OCI-LY1 (cell line): ENCODE measurements around the gene XPO4.
"Not testable (repeated sequence)": the region's sequence is repeated elsewhere in the genome, so short reads cannot be mapped to it uniquely, and the experiment has no call there.

Source experiments
- H2AFZ ChIP-seq: fragments of 200-600 bp; sonication (generic), shearing (Covaris generic); 2 replicates; pipeline ENCODE4 v1.6.0; 2014; ENCODE audit warnings: antibody characterized with exemption, mild to moderate bottlenecking, low read length
- H3F3A ChIP-seq: fragments of 200-600 bp; sonication (generic), shearing (Covaris generic); 2 replicates; pipeline ENCODE4 v1.6.0; 2014; ENCODE audit warnings: mild to moderate bottlenecking, antibody characterized with exemption, low read length, moderate library complexity; ENCODE audit not compliant: insufficient read depth
- H3K27ac ChIP-seq: fragments of 200-600 bp; sonication (generic); 2 replicates; pipeline ENCODE4 v1.5.1; 2014; ENCODE audit warnings: low read length, mixed run types, mild to moderate bottlenecking, low read depth; ENCODE audit not compliant: poor library complexity, severe bottlenecking
- H3K27me3 ChIP-seq: fragments of 200-600 bp; sonication (generic); 2 replicates; pipeline ENCODE4 v1.6.0; 2014; ENCODE audit warnings: antibody characterized with exemption, mild to moderate bottlenecking, low read length, moderate library complexity; ENCODE audit not compliant: insufficient read depth
- H3K36me3 ChIP-seq: fragments of 200-600 bp; sonication (generic); 2 replicates; pipeline ENCODE4 v1.6.1; 2014; ENCODE audit warnings: mild to moderate bottlenecking, antibody characterized with exemption, low read length, moderate library complexity, mixed read lengths; ENCODE audit not compliant: insufficient read depth
- H3K4me1 ChIP-seq: fragments of 200-600 bp; sonication (generic); 2 replicates; pipeline ENCODE4 v1.5.1; 2014; ENCODE audit warnings: mild to moderate bottlenecking, low read length, moderate library complexity; ENCODE audit not compliant: insufficient read depth, severe bottlenecking
- H3K4me2 ChIP-seq: fragments of 200-600 bp; sonication (generic), shearing (Covaris generic); 2 replicates; pipeline ENCODE4 v1.6.1; 2014; ENCODE audit warnings: low read length
- H3K4me3 ChIP-seq: fragments of 200-600 bp; sonication (generic); 2 replicates; pipeline ENCODE4 v1.5.1; 2014; ENCODE audit warnings: low read length, low read depth, mild to moderate bottlenecking, mixed read lengths; ENCODE audit not compliant: poor library complexity, severe bottlenecking
- H3K79me2 ChIP-seq: fragments of 200-600 bp; shearing (Covaris generic); 2 replicates; pipeline ENCODE4 v1.6.1; 2016; ENCODE audit warnings: mixed run types, low read length, mixed read lengths; ENCODE audit not compliant: insufficient read depth
- H3K9ac ChIP-seq: fragments of 200-600 bp; sonication (generic), shearing (Covaris generic); 2 replicates; pipeline ENCODE4 v1.6.1; 2014; ENCODE audit warnings: mild to moderate bottlenecking, low read length, mixed read lengths
- H3K9me2 ChIP-seq: fragments of 200-600 bp; sonication (generic), shearing (Covaris generic); 2 replicates; pipeline ENCODE4 v1.6.1; 2014; ENCODE audit warnings: low read depth, mild to moderate bottlenecking, low read length, mixed read lengths
- H3K9me3 ChIP-seq: fragments of 200-600 bp; shearing (Covaris generic); 2 replicates; pipeline ENCODE4 v1.6.1; 2014; ENCODE audit warnings: low read length, mixed read lengths
- H4K20me1 ChIP-seq: fragments of 200-600 bp; sonication (generic), shearing (Covaris generic); 2 replicates; pipeline ENCODE4 v1.6.0; 2016; ENCODE audit warnings: mild to moderate bottlenecking, low read length; ENCODE audit not compliant: insufficient read depth
- CTCF ChIP-seq: fragments of 200-600 bp; sonication (generic), shearing (Covaris generic); IDR thresholded peaks from 2 replicates; pipeline ENCODE4 v1.5.1; 2017; ENCODE audit warnings: mild to moderate bottlenecking, antibody characterized with exemption, low read length, moderate library complexity, mixed read lengths
- EZH2 ChIP-seq: fragments of 200-600 bp; sonication (generic), shearing (Covaris generic); IDR thresholded peaks from 2 replicates; pipeline ENCODE4 v1.8.0; 2017; ENCODE audit warnings: borderline replicate concordance, mixed run types, mild to moderate bottlenecking, antibody characterized with exemption, low read length, moderate library complexity, mixed read lengths

Gene XPO4

GRCh38 chr13:20749377-20749776 is 153.2 kb downstream of the XPO4 start:
- no peaks in the 10 kb centered on the region for H3K27me3 ChIP-seq
- no peaks in the 10 kb centered on the region for H3K9me2 ChIP-seq
- H3K9ac ChIP-seq: no peak overlapping the region
- H3K4me1 ChIP-seq: no peaks in the 10 kb centered on the region
- H3K79me2 ChIP-seq: no peaks in the 10 kb centered on the region
- no peak overlapping the region for H3K4me2 ChIP-seq
- no peak overlapping the region for H3K27ac ChIP-seq
- no peaks in the 10 kb centered on the region for H3K36me3 ChIP-seq
- TF ChIP-seq EZH2 (no peak), CTCF (no peak)
- no peaks in the 10 kb centered on the region for H4K20me1 ChIP-seq
- H3K9me3 ChIP-seq: peaks cover 23% of the 10 kb centered on the region
- no peak overlapping the region for H3K4me3 ChIP-seq
- H3F3A ChIP-seq: no peaks in the 10 kb centered on the region
- H2AFZ ChIP-seq: no peak overlapping the region

GRCh38 chr13:20743830-20744404 is 158.6 kb downstream of the XPO4 start:
- H4K20me1 ChIP-seq, H3K27me3 ChIP-seq, H3K4me2 ChIP-seq, H2AFZ ChIP-seq, H3K9me2 ChIP-seq, H3K4me1 ChIP-seq, H3K79me2 ChIP-seq, H3K9ac ChIP-seq, H3K4me3 ChIP-seq, H3F3A ChIP-seq, H3K9me3 ChIP-seq, H3K36me3 ChIP-seq, H3K27ac ChIP-seq: not testable (repeated sequence)

GRCh38 chr13:20740021-20740420 is 162.5 kb downstream of the XPO4 start:
- Histone ChIP-seq H3K4me3 (no peak overlapping the region), H3K4me2 (no peak overlapping the region), H2AFZ (no peak overlapping the region), H3K9me3 (no peaks in the 10 kb centered on the region), H3K27me3 (no peaks in the 10 kb centered on the region), H4K20me1 (no peaks in the 10 kb centered on the region), H3F3A (no peaks in the 10 kb centered on the region), H3K27ac (no peak overlapping the region), H3K9me2 (no peaks in the 10 kb centered on the region), H3K4me1 (no peaks in the 10 kb centered on the region), H3K9ac (no peak overlapping the region), H3K36me3 (no peaks in the 10 kb centered on the region), H3K79me2 (no peaks in the 10 kb centered on the region)
- TF ChIP-seq CTCF: no peak

DNA sequence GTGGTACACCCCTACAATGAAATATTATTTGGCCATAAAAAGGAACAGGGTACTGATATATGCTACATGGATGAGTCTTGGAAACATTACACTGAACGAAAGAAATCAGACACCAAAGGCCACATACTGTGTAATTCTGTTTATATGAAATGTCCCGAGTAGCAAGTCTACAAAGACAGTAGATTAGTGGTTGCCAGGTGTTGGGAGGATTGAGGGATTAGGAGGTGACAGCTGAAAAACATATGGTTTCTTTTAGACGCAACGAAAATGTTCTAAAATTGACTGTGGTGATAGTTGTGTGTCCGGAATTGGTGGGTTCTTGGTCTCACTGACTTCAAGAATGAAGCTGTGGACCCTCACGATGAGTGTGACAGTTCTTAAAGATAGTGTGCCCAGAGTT is 163.9 kb downstream of the XPO4 start:
- no peak for TF ChIP-seq EZH2
- TF ChIP-seq CTCF: no peak
- no peaks in the 10 kb centered on the region for H3K4me1 ChIP-seq
- H3K79me2 ChIP-seq: no peaks in the 10 kb centered on the region
- H3K36me3 ChIP-seq: no peaks in the 10 kb centered on the region
- H3K9ac ChIP-seq: no peak overlapping the region
- H3K4me3 ChIP-seq: no peak overlapping the region
- no peak overlapping the region for H2AFZ ChIP-seq
- no peaks in the 10 kb centered on the region for H3K27me3 ChIP-seq
- H3K9me3 ChIP-seq: no peaks in the 10 kb centered on the region
- no peaks in the 10 kb centered on the region for H3F3A ChIP-seq
- no peaks in the 10 kb centered on the region for H4K20me1 ChIP-seq
- no peaks in the 10 kb centered on the region for H3K9me2 ChIP-seq
- H3K4me2 ChIP-seq: no peak overlapping the region
- H3K27ac ChIP-seq: no peak overlapping the region
